Aorta (tissue), 5 donors: ENCODE measurements around the gene DIAPH3. TPM values are rescaled to one million over a fixed set of nuclear protein-coding genes. Genes with fewer than 3 reads are reported as not detected.

Source experiments
- ATAC-seq: fragments of 200-7000 bp; cut with Tn5 transposase; one replicate; pipeline ENCODE4 v1.9.1; 2022; ENCODE audit warnings: moderate library complexity; ENCODE audit not compliant: low FRiP score
- DNase-seq, 2 donors: peaks; one replicate each; pipeline ENCODE4 v3.0.0-alpha.2; 2020
- H3K27ac ChIP-seq, 2 donors: one replicate each; pipeline ENCODE4 v1.5.1; 2013; ENCODE audit warnings: low read length in 2 of 2, mild to moderate bottlenecking in 2 of 2, moderate library complexity in 2 of 2, control low read depth in 1 of 2, inconsistent platforms in 1 of 2, low read depth in 1 of 2
- H3K27me3 ChIP-seq, 2 donors: one replicate each; pipeline ENCODE4 v1.6.1; 2013; ENCODE audit warnings: control low read depth in 1 of 2, low read length in 1 of 2, mild to moderate bottlenecking in 1 of 2, moderate library complexity in 1 of 2; ENCODE audit not compliant: insufficient read depth in 2 of 2, control insufficient read depth in 1 of 2
- H3K36me3 ChIP-seq, 2 donors: one replicate each; pipeline ENCODE4 v1.6.1; 2013; ENCODE audit warnings: control low read depth in 1 of 2, low read length in 1 of 2, mild to moderate bottlenecking in 1 of 2; ENCODE audit not compliant: insufficient read depth in 2 of 2, control insufficient read depth in 1 of 2
- H3K4me1 ChIP-seq, 2 donors: one replicate each; pipeline ENCODE4 v1.6.1; 2013; ENCODE audit warnings: low read length in 2 of 2, control low read depth in 1 of 2, mild to moderate bottlenecking in 1 of 2, moderate library complexity in 1 of 2; ENCODE audit not compliant: insufficient read depth in 2 of 2, control insufficient read depth in 1 of 2
- H3K4me3 ChIP-seq, 2 donors: one replicate each; pipeline ENCODE4 v1.5.1; 2013; ENCODE audit warnings: low read length in 2 of 2, control low read depth in 1 of 2, mild to moderate bottlenecking in 1 of 2
- H3K9me3 ChIP-seq: one replicate; pipeline ENCODE4 v1.6.1; 2013; ENCODE audit warnings: mild to moderate bottlenecking, low read length; ENCODE audit not compliant: control insufficient read depth
- WGBS, 2 donors: extraction: QIAGEN DNeasy Blood & Tissue Kit; methylation state at CpG; one replicate each; pipeline ENCODE4 v1.1.7; 2013; 5-methylcytosine and 5-hydroxymethylcytosine counted together
- intact Hi-C, 2 donors: fragments of 100-400 bp; cut with DNase I; formaldehyde crosslinking; loops; one replicate each; pipeline versions ENCODE4 v1.14.2 to v1.15.0; 2022
- polyA plus RNA-seq, 2 donors: library from polyadenylated mRNA; stranded (reverse); fragments of 200-250 nt; gene quantifications; one replicate each; pipeline ENCODE4 v1.2.3, GENCODE V29; 2013
- total RNA-seq, 2 donors: library from RNA; stranded (reverse); fragmentation: NEBNext Ultra II Directional; extraction: Animal tissue kit (Norgen Biotek cat#: 25700); gene quantifications; one replicate each; pipeline ENCODE4 v1.2.1, GENCODE V29; 2021
- donor health status: healthy with polysubstance abuse.
- donor health status: Bipolar disorder and iron deficiency.
- donor health status: DM: no; HTN: no; CAD: no.
- donor health status: DM: no; HTN: no; CAD: no.
- donor health status: DM: yes; HTN: yes; CAD: no.

The DIAPH3 gene
- total and polyA plus RNA-seq, 4 donors, result 0.13 to 7.5 (median 3.0) TPM

GRCh38 chr13:59690857-59691500 is 472.7 kb downstream of the DIAPH3 start:
- Histone ChIP-seq H3K36me3 (no peaks in the 10 kb centered on the region), H3K4me3 (no peak overlapping the region), H3K4me1 (no peaks in the 10 kb centered on the region), H3K27ac (no peak overlapping the region), H3K9me3 (no peaks in the 10 kb centered on the region), H3K27me3 (no peaks in the 10 kb centered on the region)
- ATAC-seq (no peak), DNase-seq (no peak)
- intact Hi-C loops, result no loop called here
- WGBS, 2 donors, result 99 to 100% methylated on average over 1 of the region's 1 CpG

DNA sequence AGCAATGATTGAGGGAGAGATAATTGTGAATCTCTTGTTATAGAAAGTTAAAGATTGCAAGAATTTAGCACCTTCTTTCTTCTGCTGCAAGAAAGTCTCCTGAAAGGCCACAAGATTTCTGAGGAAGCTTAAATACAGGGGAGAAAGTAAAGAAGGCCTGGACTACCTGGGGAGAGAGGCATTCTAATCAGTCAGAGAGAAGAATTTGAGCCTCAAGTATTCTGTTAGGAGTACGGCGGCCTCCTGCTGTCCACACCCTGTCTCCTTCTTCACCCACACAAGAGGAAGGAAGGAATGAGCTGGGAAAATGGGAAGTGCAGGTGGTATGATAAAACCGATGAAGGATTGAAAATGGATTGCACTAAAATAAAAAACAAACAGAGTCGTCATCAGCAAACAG is 474.7 kb downstream of the DIAPH3 start:
- H3K27me3 ChIP-seq, result no peaks in the 10 kb centered on the region
- ATAC-seq (no peak), DNase-seq (no peak)
- no peak overlapping the region for H3K4me3 ChIP-seq
- H3K36me3 ChIP-seq, result no peaks in the 10 kb centered on the region
- H3K4me1 ChIP-seq, result no peaks in the 10 kb centered on the region
- intact Hi-C loops, result loop anchor here in 1 of 2 donors (10.0 kb wide), 1 partner anchor 216 kb away; no protein-coding TSS in a partner anchor
- no peaks in the 10 kb centered on the region for H3K9me3 ChIP-seq
- H3K27ac ChIP-seq, result no peak overlapping the region
- WGBS, 2 donors, result 88 to 93% methylated on average over 4 of the region's 4 CpGs

GRCh38 chr13:59686798-59687394 is 476.8 kb downstream of the DIAPH3 start:
- Histone ChIP-seq H3K4me1 (no peaks in the 10 kb centered on the region), H3K27ac (no peak overlapping the region), H3K27me3 (no peaks in the 10 kb centered on the region), H3K4me3 (no peak overlapping the region), H3K36me3 (no peaks in the 10 kb centered on the region), H3K9me3 (no peaks in the 10 kb centered on the region)
- ATAC-seq, result no peak
- 47 to 62% methylated on average over 2 of the region's 2 CpGs for WGBS, 2 donors
- DNase-seq, result no peak
- intact Hi-C loops, result loop anchor here in 1 of 2 donors (10.0 kb wide), 1 partner anchor 218 kb away; no protein-coding TSS in a partner anchor

- DNase-seq, result no peak
- no peaks in the 10 kb centered on the region for H3K36me3 ChIP-seq
- WGBS, 2 donors, result 79 to 83% methylated on average over 5 of the region's 5 CpGs
- no peak overlapping the region for H3K4me3 ChIP-seq
- no peak for ATAC-seq
- no peaks in the 10 kb centered on the region for H3K9me3 ChIP-seq
- no peaks in the 10 kb centered on the region for H3K4me1 ChIP-seq
- intact Hi-C loops, result loop anchor here in 1 of 2 donors (10.0 kb wide), 1 partner anchor 221 kb away; no protein-coding TSS in a partner anchor
- H3K27ac ChIP-seq, result no peak overlapping the region
- H3K27me3 ChIP-seq, result no peaks in the 10 kb centered on the region
These were observed 479.6 kb downstream of the DIAPH3 start for GRCh38 chr13:59684105-59684504.

- WGBS, 2 donors, result 83 to 93% methylated on average over 1 of the region's 1 CpG
- H3K27ac ChIP-seq, result no peak overlapping the region
- DNase-seq, result no peak
- no peak for ATAC-seq
- intact Hi-C loops, result loop anchor here in 1 of 2 donors (10.0 kb wide), 1 partner anchor 223 kb away; no protein-coding TSS in a partner anchor
- no peaks in the 10 kb centered on the region for H3K27me3 ChIP-seq
- H3K4me3 ChIP-seq, result no peak overlapping the region
- H3K9me3 ChIP-seq, result no peaks in the 10 kb centered on the region
- H3K36me3 ChIP-seq, result no peaks in the 10 kb centered on the region
- H3K4me1 ChIP-seq, result no peaks in the 10 kb centered on the region
These were observed 482.0 kb downstream of the DIAPH3 start for GRCh38 chr13:59681636-59682311.

DNA sequence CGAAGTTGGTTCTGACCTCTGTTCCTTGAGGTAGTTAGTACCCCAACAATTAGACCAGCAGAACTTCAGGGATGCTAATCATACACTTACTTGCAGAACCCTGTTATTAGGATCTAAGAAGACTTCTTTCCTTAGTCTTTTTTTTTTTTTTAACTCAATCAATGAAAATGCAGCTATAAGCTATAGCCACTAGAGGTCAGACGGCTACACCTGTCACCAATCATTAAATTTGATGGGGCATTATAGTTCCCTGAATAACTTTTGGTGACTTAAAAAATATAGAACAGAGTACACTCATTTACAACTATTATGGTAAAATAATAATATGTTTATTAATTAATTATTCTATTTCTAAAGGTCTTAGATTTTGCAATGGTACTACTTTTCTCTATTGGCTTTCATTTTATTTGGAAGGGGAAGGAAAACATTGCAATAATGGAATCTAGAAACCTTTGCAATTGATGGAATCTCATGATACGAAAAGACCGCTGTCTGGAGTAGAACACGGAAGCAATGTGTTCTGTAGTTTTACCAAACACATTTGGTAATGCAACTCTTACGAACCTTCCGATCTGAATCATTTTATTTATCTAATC is 483.2 kb downstream of the DIAPH3 start:
- Histone ChIP-seq H3K27me3 (no peaks in the 10 kb centered on the region), H3K36me3 (no peaks in the 10 kb centered on the region), H3K4me1 (no peaks in the 10 kb centered on the region), H3K9me3 (no peaks in the 10 kb centered on the region), H3K27ac (no peak overlapping the region), H3K4me3 (no peak overlapping the region)
- no peak for ATAC-seq
- WGBS, 2 donors, result 83 to 85% methylated on average over 7 of the region's 7 CpGs
- no peak for DNase-seq
- intact Hi-C loops, result loop anchor here in 1 of 2 donors (10.0 kb wide), 1 partner anchor 224 kb away; no protein-coding TSS in a partner anchor

DNA sequence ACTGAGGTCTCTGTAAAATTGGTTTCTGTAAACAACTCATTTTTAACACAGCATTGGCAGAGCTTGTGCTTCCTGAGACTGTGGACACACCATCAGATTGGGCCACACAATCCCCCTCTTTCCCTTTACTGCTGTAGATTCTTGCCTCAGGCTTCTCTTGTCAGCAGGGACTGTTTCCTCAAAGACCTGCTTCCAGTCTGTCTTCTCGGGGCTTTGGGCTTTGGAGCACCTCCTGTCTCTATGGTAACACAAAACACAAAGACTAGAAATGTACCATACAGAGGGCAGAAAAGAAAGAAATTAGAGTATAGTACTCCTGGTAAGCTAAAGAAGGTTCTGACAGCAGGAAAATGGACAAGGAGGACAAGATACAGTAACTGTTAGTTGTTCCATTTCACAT is 484.5 kb downstream of the DIAPH3 start:
- intact Hi-C loops, result loop anchor here in 1 of 2 donors (10.0 kb wide), 1 partner anchor 284 kb away; no protein-coding TSS in a partner anchor
- no peak overlapping the region for H3K27ac ChIP-seq
- DNase-seq (no peak), ATAC-seq (no peak)
- no peak overlapping the region for H3K4me3 ChIP-seq
- no peaks in the 10 kb centered on the region for H3K9me3 ChIP-seq
- H3K4me1 ChIP-seq, result no peaks in the 10 kb centered on the region
- WGBS, 2 donors, result 10 to 14% methylated on average over 1 of the region's 1 CpG
- H3K27me3 ChIP-seq, result no peaks in the 10 kb centered on the region
- H3K36me3 ChIP-seq, result no peaks in the 10 kb centered on the region

DNA sequence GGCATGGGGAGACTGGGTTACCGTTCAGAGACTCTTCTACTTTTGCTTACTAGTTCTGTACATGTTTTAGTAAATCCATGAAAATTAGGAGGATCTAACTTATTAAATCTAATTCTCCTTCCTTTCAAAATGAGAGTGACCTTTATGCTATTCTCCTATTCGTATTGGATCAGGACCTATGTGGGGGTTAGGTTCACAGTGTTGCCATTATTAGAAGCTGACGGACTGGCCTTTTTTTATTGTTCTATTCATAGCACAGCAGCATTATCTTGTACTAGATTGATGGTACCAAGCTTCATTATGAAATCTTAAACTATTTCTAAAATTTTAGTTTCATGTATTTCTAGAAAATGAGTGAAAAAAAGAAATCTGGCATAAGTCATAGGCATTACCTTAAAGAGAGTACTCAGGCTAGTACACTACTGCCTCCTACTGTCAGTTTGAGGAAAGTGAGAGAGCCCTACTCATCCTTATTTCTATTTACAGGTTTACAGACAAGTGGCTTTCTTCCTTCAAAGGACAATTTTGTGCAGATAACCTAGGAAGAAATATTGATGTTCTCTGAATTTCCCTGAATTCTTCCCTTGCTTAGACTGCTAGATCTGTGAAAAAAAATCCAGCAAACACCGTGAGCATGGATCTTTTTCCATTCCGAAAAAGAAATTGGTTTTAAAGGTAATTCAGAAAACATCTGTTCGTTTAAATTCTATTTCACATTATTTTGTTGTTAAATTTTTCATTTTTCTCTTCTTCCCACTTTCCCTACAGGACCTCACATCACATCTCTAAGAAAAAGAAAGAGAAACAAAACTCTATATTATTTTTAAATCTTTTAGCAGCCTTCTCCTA is 485.5 kb downstream of the DIAPH3 start:
- no peaks in the 10 kb centered on the region for H3K4me1 ChIP-seq
- no peaks in the 10 kb centered on the region for H3K27me3 ChIP-seq
- no peaks in the 10 kb centered on the region for H3K9me3 ChIP-seq
- ATAC-seq (no peak), DNase-seq (no peak)
- intact Hi-C loops, result loop anchor here in 1 of 2 donors (10.0 kb wide), 1 partner anchor 283 kb away; no protein-coding TSS in a partner anchor
- H3K4me3 ChIP-seq, result no peak overlapping the region
- H3K27ac ChIP-seq, result no peak overlapping the region
- no peaks in the 10 kb centered on the region for H3K36me3 ChIP-seq
- WGBS, 2 donors, result 84% methylated on average over 6 of the region's 6 CpGs
